HG02885 (cell line): ENCODE measurements around the gene CLCN2.

Experiments
- ATAC-seq: cut with Tn5 transposase; IDR thresholded peaks from one replicate; pipeline ENCODE4 v1.9.1; 2021; ENCODE audit warnings: mild to moderate bottlenecking; ENCODE audit not compliant: unreplicated experiment, poor library complexity

CLCN2 gene

DNA sequence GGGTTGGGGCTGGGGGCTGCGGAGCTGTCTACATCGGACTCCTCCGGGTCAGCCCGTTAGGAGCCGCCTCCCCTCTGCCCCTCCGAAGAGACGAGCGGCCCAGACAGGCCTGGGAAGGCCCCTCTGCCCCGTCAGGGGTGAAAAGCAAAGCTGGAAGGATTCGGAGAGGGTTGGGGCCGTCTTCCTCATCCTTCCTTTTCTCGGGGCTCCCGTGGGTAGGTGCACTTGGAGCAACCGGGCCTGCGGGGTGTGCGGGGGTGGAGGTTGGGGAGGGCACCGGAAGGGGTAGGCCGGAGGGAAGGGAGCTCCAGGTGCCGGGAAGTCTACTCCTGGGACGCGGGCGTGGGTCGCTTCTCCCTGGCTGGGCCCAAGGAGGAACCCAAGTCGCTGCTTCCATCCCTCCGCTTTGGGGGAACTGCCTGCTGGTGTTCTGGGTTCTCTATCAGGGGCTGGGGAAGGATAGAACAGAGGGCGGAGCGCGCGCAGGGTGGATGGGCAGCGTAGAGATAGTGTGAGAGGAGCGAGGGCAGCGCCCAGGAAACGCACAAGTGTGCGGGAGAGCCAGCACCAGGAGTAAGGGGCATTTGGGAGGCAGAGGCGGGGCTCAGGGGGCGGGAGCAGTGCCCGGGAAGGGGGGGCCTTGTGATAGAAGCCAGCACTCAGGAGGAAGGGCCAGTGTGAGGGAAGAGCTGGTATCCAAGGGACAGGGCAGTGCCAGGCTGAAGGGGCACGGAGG, 695 bp upstream of the CLCN2 start:
- ATAC-seq, result no peak

DNA sequence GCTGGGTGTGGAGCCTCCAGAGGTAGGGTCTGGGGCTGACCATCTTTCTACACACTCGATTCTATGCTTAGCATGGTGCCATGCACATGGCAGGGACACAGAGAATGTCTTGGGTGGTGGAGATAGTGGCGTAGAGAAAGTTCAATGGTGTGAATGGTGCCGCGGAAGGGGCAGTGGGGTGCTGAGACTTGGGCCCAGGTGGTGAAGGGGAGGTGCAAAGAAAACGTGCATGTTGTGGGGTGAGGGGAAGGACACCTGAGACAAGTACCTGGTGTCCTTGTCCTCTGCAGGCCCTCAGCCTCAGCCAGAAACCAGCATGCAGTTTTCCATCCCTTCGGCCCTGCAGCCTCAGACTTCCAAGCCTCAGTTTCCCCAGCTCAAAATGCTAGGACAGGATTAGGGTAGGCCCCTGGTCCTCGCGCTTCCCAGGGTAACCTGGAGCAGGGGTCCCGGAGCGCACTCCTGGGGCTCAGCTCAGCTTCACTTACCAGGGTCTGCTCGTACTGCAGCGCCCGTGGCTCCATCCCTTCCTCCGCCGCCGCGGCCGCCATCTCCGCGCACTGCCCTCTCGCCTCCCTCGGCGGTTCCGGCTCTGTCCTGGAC, 375 bp downstream of the CLCN2 start:
- ATAC-seq, result peak; percentile 0

DNA sequence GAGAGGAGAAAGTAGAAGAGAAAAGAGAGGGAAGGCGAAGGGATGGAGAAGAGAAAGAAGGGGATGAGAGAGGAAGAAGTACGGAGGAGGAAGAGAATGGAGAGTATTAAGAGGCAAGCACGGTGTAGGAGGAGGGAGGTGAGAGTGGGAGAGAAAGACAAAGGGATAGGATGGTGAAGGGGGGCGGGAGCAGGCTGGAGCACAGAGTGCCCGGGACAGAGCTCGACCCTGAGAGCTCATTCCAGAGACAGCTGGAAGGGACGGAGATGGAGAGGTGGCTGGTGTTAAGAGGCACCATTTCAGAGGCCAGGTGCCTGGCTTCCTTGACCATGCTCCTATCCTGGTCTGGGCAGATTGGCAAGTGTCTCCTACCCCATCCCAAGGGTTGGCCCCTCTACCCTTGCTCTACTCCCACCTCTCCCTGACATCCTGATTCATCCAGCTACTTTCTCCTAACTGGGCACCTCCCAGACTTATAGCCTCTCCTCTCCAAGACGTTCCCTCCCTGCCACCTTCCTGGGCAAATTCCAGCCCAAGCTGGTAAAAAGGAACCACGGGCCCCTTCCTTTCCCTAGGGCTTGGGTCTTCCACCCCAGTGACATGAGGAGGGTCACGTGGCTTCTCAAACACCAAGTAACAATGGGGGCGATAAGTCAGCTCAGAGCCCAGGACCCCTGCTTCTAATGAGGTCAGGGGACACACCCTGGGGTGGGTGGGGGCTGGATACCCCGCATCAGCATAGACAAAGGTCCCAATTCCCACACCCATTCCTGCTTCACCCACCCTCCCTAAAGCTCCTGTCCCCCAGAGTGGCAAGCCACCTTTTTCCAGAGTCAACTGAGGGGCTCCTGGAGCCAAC, 1.1 kb downstream of the CLCN2 start:
- ATAC-seq, result no peak

DNA sequence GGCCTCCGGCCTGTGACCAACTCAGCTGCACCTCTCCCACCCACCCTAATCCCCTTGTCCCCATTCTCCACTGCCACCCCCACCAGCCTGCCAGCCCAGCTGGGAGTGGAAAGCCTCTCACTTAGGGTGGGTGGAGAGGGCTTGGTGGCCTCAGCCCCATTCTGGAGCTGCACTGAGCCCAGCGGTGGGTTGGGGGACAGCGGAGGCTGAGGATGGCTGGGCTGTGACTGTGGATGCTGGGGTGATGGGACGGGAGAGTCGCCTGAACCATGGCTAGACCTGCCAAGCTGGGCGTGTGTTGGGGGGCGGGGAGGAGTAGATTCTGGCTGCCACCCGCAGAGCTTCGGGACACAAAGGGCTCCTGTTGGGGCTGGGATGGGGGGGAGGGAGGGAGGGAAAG, 1.8 kb downstream of the CLCN2 start:
- ATAC-seq, result no peak

DNA sequence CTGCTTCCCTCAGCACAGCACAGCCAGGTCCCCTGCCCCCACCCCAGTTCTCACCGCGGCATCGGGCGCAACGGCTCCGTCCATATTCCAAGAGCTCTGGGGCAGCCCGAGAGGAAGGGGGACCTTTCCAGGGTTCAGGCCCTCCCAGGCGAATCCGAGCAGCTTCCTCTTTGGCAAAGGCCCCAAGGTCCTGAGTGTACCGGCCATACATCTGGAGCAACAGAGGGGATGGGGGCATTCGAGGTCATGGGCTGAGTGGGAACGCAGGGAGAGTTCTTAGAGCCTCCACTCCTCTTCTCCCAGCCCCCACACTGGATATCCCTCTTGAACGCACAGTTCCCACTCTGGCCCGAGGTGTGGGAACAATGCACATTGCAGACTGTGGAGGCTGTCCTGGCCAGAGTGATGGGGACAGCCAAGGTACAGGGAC, 2.5 kb downstream of the CLCN2 start:
- ATAC-seq, result no peak

DNA sequence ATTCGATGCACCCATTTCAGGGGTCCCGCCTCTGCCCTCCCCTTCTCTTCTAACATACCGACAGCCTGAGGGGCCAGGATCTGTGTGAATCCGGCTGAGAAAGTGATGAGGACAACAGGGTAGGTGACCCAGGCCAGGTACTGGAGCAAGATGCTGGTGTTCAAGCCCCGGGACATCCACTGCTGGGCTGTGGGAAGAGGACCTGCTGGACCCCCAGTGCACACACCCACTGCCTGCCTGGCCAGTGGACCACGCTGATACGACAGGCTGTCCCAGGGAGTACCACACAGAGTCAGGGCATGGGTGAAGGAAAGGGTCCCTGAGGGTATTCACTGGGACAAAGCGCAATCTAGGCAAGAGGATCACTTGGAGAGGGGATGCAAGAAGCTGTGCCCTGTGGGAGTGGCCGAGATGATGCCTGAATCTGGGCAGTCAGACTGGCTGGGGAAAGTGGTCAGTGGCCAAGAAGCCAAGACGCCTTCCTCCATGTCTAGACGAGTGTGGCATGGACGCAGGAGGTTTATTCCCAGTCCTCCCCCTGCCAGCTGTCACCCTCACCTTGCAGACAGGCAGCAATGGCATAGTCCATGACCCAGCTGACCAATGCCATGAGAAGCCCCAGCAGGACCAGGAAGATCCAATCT, 3.2 kb downstream of the CLCN2 start:
- no peak for ATAC-seq

DNA sequence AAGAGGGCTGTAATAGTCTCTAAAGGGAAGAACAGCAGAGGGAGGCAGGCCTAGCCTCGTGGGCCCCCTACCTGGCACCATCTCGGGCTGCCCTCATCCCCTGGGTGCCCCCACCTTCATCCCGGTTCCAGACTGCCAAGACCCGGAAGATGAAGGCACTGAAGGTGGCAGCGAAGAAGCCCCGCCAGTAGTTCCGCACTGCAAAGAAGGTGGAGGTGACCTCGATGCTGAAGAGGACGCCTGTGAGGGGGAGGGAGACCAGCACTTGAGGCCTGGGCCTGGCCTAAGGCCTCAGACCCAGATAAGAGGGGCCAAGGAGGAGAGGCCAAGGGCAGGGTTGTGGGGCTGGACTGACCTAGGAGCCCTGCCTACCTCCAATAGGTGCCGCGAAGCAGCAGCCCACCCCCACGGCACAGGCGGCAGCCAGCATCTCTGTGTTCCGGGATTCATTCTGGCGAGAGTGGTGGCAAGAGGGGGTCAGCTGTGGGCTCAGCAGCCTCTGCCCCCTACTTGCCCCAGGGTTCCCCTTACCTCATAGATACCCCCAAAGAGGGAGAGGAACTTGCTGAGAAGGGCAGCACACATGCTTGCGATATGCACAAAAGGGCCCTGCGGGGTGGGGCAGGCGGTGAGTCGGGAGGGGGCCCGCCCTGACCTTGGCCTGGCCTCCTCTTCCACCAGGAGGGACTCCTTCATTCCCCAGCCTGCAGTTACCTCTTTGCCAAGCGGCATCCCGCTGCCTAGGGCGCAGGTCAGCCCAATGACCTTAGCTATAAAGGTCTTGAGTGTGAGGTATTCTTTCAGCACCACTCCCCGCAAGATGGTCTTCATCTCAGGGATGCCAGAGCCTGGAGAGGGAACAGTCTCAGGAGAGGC, 3.9 kb downstream of the CLCN2 start:
- ATAC-seq, result no peak

DNA sequence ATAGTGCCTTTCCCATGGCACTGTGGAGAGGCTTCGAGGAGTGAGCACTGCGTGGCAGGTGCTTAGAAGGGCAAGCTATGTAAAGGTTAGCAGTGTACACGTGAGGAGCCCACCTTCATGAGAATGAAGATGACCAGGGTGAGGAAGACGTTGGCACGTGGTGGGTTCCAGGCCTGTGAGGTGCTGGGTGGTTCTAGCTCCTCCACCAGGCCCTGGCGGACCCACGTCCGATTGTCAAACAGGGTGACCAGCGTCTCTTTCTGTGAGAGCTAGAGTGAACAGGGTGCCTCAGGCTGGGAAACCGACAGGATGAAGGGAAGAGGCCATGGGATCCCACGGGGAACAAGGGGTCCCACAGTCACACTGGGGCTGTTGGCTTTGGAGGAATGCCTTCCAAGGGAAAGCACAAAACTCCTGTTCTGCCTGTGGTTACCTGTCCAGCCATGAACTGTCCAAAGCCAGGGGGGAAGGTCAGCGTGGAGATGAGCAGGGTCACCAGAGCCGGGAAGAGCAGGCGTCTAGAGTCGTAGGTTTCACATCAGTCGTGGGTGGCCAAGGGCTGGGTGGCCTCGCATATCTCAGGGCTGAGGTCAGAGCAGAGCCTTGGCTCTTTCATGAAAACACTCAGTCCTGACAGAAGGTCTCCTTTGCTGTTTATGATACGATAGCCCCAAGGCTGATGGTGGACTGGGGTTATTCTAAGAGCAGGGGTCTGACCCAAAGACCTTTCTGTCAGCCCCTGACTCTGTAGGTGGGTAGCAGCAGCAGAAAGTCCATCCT, 6.0 kb downstream of the CLCN2 start:
- ATAC-seq, result no peak

DNA sequence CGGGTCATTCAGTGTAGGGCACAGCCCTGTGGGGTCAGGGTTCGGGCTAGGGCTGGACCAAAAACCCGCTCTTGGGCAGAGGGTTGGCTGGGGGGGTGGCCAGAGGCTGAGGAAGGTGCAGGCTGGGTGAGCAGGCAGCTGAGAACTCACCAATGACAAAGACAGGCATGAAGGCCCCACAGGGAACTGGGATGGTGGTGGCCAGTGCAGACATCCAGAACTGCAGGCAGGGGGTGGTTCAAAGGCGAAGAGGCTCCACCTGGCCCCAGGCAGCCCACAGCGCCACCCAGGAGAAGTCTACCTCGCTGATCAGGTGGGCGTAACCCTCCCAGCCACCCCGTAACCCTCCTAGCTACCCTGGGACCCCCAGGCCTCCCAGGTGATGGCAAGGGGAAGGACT, 6.7 kb downstream of the CLCN2 start:
- no peak for ATAC-seq

DNA sequence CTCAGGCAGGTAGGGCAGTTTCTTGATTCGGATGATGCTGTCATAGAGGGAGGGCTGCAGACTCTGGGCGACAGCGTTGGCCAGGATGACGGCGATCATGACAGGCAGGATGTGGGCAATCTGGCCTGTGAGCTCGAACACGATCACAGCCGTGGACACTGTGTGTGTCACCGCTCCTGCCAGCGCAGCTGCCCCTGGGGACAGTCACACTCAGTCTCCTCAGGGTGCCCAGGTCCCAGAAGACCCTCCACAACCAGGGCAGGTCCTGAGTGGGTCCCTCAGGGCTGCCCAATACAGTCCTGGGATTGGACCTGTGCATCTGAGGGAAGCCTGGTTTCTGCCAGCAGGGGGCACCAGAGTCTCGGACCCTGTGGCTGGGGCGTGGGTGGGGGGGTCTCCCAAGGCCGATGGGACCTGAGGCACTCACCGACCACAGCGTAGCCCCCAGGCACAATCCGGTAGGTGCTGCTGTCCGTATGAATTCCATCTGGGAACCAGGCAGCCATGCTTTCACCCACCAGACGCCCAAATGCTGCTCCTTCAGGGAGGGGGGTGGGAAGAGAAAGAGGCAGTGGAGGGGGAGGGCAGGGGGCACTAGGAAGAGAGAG, 7.2 kb downstream of the CLCN2 start:
- ATAC-seq, result peak; percentile 55

DNA sequence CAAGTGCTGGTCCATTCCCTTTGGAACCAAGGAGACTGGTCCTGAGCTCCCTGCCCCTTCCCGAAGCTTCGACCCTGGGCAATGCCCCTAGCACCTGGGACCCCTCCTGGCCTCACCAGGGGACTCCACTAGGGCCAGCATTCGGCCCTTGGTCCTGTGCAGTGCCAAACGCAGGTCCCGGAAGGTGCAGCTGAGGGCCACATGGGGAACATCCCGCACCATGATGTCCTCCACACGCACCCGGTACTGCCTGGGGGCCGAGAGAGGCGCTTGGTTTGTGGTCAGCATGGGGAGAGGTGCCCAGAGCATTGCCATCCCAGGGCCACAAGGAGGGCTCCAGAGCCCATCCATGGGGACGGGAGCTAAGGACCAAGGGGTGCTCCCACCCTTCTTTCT, 7.9 kb downstream of the CLCN2 start:
- ATAC-seq, result no peak

DNA sequence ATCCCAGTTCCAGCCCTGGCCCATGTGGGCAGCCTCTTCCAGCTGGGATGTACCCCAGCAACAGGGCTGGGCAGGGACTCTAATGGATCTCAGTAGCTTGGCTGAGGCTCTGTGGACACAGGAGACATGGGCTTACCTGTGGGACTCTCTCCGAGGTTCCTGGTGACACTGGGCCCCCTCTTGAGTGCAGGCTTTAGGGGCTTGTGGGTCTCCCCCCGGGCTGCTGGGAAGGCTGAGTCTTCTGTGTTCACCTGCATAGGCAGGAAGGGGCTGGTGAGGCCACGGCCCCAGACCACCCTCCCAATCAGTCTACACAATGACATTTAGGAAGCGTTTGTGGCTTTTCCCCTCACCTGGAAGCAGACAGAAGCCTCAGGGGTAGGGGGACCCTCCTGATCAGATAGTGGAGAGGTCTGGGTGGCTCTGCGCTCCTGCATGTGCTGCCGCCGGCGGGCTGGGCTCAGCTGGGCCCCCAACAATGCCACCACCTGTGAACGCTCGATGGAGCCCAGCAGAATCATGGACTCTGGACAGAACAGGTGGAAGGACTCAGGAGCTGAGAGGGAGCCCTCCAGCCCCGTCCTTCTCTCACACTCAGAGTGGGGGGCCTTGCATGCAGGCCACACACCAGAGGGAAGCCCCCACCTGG, 8.4 kb downstream of the CLCN2 start:
- ATAC-seq, result no peak

DNA sequence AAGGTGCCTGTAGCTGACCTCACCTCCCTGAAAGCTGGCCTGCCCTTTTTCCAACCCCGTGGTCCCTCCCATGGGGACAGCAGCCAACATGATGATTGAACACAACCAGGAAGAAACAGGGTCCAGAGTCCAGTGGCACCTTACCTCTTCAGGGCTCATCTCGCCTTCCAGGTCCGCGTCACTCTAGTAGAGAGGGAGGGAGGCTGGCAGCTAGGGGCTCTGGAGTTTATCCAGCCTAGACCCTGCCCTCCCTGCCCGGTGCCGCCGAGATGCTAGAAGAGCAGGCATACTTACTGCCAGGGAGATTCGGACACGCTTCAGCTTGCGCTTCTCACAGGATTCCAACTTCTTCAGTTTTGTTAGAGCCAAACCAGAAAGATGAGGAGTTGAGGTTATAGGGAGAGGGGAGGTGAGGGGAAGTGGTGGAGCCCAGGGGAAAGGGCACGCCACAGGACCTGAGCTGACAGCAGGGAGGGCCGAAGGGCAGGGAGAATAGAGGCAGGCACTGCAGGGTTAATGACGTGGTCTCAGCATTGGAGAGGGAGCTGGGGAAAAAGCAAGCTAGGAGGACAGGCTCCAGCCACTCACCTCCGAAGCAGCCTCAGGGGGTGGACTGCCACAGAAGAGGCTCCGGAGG, 9.1 kb downstream of the CLCN2 start:
- ATAC-seq, result no peak

DNA sequence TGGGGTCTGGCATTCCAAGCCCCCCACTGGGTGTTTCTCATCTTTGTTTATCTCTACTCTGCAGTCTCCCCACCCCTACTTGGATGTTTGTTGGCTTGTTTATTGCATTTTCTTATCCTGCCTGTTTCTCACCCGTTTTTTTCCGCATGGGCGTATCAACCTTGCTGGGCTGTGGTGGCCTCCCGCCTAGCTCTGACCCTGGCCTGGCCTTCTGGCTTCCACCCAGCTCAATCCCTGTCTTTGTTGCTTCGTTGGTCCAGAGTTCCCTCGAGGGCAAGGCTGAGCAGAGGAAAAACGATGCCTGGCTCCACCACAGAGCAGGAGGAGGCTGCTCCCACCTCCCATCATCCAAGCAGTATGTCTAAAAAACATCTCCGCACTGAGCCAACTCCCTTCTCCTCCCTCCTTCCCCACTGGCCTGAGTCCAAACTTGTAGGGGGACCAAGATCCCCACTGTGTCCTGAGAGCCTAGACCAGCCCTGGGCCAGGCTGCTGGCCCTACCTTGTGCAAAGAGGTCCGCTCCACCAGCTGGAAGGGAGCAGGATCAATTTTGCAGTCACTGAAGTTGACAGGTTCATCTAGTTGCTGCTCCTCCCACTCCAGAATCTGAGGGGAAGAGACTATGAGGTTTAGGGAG, 9.8 kb downstream of the CLCN2 start:
- no peak for ATAC-seq

DNA sequence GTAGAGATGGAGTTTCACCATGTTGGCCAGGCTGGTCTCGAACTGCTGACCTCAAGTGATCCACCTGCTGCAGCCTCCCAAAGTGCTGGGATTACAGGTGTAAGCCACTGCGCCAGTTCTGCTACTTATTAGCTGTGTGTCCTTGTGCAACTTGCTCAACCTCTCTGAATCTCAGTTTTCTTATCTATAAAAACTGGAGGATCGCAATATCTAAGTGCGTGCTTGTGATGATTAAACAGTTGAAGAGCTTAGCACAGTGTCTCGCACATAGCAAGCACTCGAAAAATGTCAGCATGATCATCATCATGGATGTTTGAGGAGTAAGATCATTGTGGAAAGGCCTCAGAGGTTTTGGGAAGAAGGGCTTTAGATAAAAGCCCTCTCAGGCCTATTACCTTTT, 10.8 kb downstream of the CLCN2 start:
- ATAC-seq, result no peak

DNA sequence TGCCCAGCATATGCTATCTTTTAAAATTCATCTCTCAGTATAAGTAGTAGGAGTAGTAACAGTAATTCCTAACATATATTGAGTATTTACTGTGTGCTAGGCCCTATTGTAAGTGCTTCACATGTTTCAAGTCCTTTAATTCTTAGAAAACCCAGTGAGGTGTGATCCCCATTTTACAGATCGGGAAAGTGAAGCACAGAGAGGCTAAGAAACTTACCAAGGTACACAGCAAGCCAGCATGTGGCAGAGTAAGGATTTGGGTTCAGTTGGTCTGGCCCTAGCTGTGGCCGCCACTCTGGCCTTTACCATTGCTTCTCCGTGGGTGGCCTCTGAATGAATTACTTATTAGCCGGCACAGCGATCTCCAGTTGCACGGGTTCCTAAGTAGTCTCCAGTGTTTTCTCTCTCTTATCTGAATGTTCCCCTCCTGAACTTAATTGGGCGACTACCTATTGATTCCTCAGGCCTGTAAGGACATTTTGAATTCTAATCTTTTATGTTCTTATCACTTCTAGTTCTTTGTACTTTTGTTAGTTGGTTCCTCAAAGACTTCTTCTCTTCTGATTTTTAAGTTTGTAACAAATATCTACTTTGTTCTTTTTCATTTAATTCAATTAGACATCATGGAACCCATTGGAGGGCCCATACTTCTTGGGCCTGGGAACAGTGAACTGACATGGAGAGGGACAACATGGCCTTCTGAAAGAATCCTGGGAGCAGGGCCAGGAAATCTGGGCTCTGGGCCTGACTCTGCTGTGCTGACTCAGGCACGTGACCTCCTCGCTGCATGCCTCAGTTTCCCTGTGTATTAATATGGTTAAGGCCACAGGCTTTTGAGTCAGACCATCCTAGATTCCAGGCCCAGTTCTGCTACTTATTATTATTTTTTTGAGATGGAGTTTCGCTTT, 11.6 kb downstream of the CLCN2 start:
- ATAC-seq, result no peak
